HG03064 (cell line): ENCODE measurements around the gene FAM217B.
"Not testable (repeated sequence)": the region's sequence is repeated elsewhere in the genome, so short reads cannot be mapped to it uniquely, and the experiment has no call there.

Experiments
- ATAC-seq: cut with Tn5 transposase; IDR thresholded peaks from one replicate; pipeline ENCODE4 v1.9.1; 2021; ENCODE audit warnings: low read depth; ENCODE audit not compliant: unreplicated experiment

The FAM217B gene

DNA sequence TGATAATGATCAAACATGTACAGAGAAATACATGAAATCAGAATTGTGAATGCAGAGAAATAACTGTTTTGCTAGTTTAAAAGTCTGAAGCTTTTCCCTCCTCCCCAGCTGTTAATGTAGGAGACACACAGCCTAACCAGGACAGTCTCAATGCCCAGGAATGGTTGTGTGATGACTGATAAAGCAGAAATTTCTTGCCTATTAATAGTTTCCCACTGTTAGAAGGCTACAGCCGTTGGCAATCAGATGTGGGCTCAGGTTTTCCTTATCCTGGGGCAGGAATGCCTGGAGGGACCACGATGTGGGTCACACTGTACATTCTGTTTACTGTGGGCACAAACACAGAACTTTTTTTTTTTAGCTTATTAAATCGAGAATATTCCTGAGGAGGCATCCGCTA lies 2.0 kb upstream of the FAM217B start:
- no peak for ATAC-seq

GRCh38 chr20:59938696-59939051 lies 1.5 kb upstream of the FAM217B start:
- no peak for ATAC-seq

DNA sequence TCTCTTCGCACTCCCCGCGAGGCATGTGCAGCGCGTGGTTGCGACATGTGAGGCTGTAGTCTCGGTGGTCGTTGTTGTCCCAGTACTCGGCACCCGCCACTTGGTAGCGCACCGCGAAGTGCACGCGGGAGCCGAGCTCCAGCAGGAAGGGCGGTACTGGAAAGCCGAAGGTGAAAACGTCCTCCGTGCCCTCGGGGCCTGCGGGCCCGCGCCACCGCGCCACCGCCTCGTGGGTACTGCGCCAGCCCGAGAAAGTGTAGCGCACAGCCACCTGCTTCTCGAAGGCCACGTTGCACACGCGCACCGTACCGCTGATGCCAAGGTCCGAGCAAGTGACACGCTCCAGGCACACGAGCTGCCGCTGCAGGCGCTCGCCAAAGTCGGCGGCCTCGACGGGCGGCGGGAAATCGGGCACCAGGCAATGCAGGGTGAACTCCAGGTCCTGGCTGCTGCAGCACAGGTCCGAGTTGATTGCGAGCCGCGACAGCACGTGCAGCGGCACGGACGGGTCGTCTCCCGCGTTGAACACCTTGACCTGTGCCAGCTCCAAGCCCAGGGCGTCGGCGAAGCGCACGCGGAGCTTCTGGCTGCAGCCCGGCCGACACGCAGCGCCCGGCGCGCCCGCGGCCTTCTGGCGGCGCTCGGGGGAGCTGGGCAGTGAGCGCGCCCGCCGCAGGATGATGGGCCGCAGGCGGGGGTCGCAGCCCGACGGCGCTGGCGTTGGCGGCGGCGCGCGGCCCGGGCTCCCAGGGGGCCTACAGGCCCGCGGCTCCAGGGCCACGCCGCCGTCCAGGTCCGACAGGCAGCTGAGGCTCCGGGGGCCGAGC lies 924 bp upstream of the FAM217B start:
- ATAC-seq: peak; percentile 1

DNA sequence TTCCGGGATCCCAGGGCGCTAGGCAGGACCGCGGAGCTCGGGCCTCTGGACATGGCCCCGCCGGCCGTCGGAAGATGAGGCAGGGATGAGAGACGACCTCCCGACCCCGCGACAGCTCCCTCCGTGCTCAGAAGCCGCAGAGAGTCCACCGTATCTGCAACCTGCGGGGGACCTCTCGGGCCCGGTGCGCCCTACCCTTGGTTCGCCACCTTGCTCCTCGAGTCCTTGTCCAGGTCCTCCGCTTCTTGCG lies 385 bp upstream of the FAM217B start:
- ATAC-seq: peak; percentile 28

DNA sequence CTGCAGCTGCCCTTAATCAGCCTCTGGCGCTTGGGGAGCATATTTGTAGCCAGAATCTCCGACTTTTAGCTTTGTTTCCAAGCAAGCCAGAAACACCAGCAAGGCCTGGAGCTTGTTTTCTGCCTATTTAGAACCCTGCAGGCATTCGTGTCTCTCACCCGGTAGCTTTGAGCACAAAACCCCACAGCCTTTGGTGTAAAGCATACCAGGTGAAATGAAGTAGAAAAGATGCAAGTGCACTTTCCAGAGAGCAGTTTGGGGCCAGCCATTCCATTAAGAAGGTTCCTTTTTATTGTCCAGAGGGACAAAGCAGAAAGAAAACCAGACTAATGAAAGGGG lies 736 bp downstream of the FAM217B start:
- ATAC-seq: no peak

DNA sequence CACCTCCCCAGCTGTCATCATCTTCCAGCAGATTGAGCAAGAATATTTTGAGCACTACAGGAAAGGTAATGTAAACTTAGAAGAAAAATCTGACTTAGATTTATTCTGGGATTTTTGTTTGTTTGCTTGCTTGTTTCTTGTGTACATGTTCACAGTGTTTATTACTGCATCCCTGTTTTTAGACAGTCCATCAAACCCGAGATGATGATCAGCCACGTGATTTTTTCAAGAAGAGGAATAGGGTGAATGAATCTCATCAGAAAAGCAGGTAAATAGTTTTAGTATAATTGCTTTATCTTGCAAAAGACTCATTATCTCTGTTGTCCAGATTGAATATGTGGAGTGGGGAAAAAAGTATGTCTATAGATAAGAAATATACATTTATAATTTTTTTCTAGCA lies 2.1 kb downstream of the FAM217B start:
- ATAC-seq: no peak

GRCh38 chr20:59944726-59945125 lies 4.5 kb downstream of the FAM217B start:
- ATAC-seq: no peak

DNA sequence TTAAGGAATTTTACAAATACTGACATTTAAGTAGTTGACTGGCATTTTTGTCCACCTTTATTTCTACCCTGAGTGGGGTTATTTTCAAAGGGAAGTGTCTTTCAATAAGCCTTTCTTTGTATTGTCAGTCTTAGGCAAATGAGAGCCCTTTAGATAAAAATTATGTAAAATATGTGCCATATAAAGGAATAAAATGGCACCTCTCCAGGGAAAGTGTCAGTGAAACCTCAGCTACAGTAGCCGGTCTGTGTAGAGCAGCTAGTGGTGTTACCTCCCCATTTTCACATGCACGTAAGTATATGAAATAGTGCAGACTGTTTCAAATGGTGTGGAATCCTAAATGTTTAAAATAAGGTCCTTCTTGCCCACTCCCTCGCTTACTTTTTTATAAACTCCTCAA lies 5.0 kb downstream of the FAM217B start:
- ATAC-seq: no peak

- no peak for ATAC-seq
Measured at GRCh38 chr20:59945731-59946130, 5.5 kb downstream of the FAM217B start.

DNA sequence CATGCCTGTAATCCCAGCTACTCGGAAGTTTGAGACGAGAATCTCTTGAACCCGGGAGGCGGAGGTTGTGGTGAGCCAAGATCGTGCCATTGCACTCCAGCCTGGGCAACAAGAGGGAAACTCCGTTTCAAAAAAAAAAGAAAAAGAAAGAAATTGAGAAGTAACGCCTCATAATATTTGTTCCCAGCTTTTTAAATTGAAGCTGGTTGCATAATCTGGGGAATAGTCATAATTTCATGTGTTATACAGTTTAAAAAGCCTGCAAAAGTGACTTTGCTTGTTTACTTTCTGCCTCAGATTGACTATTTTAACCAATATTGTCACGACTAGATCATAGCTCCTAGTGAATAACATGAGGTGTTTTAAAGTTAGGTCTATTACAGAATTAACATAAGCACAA lies 7.2 kb downstream of the FAM217B start:
- no peak for ATAC-seq

DNA sequence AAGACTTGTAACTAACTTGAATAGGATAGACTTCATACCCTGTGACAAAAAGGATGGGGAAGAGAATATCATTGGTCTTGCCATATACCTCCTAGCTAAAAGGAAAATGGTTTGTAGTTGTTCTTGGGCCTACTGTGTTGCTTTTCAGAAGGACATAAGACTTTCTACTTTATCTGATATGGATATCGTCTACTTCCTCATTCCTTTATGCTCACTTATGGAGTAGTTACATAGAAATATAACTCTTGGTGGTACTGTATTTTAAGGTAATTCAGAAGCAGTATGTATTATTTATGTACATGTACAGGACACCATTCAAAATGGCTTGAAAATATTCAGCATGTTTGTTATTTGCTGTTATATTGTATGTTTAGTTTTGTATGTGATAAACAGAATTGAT lies 8.0 kb downstream of the FAM217B start:
- no peak for ATAC-seq

DNA sequence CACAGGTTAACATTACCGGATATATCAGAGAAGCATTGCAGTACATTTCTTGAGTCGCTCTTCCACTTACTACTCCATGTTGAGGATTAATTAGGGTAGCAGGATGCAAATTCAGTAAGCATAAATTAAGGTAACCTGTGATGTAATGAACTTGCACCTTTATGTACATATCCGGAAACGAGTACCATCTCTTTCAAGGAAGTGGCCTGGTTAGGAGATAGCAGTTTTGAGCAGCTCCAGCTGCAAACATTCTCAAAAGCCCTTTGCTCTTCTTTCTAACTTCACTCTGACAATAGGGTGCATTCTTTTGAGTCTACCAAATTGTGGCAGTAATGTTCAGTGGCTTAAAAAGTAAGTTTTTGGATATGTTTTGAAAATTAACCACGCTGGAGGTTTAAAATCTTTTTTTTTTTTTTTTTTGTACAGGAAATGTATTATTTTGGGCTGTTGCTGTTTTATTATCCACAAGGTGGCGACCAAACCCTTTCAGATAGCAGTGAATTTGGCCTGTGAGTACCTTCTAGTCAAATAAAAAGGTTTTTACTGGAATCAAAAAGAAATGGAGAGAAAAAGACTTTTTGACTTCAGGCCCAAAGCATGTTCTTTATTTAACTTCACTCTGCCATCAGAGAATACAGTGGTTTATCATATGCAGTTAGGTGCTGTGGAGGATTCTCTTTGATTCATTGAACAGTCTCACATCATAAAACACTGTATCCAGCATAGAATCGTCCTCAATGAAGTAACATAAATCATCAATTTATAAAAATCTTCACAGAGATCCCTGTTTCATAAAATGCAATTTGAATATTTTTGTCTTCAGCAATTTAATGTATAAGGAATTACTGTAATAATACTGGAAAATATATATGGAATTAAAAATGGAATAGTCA lies 8.9 kb downstream of the FAM217B start:
- peak; percentile 83 for ATAC-seq

DNA sequence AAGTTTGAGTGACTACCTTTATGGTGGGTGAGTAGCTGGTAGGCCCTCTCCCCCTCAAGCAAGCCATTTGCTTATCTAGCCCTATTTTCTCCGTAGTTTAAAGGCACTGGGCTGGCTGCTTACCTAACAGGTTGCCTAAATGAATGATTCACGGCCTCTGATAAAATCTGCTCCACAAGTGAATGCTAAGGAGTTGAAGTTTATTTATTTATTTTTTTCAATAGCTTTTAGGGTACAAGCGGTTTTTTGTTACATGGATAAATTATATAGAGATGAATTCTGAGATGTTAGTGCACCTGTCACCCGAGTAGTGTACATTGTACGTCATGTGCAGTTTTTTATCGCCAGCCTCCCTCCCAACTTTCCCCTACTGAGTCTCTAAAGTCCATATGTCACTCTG lies 9.7 kb downstream of the FAM217B start:
- ATAC-seq: no peak

GRCh38 chr20:59954718-59955117 lies 14.5 kb downstream of the FAM217B start:
- ATAC-seq: no peak

- ATAC-seq: no peak
Measured at GRCh38 chr20:59955131-59955796, 15.1 kb downstream of the FAM217B start.

GRCh38 chr20:59957568-59957967 lies 17.4 kb downstream of the FAM217B start:
- ATAC-seq: not testable (repeated sequence)

DNA sequence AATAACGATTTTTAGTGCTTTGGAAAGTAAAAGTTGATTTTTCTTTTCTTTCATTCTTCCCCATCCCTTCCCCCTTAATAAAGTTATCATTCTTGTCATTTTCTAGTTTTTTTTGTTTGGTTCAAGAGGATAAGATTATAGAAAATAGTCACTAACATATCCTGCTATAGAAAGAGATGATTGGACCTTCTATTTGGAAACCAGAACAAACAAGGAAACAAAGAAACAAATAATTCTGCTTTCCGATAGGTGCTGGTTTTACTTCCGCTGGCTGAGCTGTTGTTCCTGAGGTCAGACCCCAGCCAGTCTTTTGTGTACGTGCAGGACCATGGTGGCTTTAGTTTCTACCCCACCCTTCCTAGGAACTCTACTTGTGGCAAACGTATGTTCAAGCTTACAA lies 17.9 kb downstream of the FAM217B start, which contains the start of gene CDH26:
Gene CDH26 (plus strand): TSS at position 301 of the 400 bp plus-strand sequence. CDS start 304 bp downstream, outside the sequence.
- no peak for ATAC-seq

DNA sequence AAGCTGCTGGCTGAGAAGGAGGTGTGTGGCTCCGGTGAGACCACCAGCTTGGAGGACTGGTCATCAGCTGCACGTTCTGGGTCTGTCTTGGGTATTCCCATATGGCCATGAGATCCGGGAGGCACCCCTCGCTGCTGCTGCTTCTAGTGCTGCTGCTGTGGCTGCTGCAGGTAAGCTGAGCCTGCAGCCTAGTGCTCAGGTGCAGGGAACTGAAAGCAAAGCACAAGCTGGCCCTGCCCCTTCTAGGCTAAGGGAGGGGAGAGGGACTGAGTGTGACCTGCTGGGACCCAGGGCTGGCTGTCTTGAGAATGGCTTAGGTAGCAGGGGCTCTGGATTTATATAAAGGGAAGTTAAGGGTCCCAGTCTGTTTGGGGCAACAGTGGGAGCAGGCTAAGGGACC lies 18.4 kb downstream of the FAM217B start:
- no peak for ATAC-seq

- no peak for ATAC-seq
Measured at GRCh38 chr20:59961423-59961822, 21.2 kb downstream of the FAM217B start.

DNA sequence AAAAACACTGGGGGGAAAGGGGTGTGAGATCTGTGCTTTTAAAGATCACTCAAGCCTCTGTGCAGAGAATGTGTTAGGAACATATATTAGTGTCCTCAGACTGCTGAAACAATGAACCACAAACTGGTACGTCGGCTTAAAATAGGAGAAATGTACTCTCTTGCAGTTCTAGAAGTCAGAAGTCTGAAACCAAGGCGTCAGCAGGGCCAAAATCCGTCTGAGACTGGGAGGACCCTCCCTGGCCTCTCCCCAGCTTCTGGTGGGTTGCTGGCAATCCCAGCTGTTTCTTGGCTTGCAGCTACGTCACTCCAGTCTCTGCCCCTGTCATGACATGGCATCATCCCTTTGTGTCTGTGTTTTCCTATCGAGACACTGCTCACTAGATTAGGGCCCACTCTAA lies 22.0 kb downstream of the FAM217B start:
- ATAC-seq: no peak

DNA sequence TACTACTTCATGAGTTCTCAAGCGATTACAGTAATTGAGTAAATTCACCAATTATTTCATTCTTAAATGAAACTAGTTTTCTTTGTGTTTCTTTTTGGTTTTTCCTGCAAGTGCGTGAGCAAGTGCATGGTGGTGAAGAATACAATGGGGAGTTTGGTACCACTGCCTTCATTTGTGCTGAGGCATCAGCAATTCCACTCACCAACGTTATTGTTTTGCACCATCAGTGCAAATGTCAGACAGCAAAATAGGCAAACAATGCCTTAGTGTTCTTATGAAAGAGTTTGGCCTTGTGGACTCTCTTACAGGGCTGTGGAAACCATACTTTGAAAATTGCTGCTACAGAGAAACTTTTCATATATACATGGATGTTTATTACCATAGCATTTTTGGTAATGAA lies 26.2 kb downstream of the FAM217B start:
- ATAC-seq: no peak

- ATAC-seq: no peak
Measured at GRCh38 chr20:59971428-59971827, 31.2 kb downstream of the FAM217B start.
